HepG2 (cell line): ENCODE results near the gene EMP2. TPM values are rescaled to one million over a fixed set of nuclear protein-coding genes. Genes with fewer than 3 reads are reported as not detected.

Experiments used
- HNF4A ChIP-seq: sonication (generic); formaldehyde crosslinking; IDR thresholded peaks from 2 replicates; pipeline ENCODE4 v1.4.0; 2020; ENCODE audit warnings: missing genetic modification reagents
- HOXA3 ChIP-seq: sonication (generic); formaldehyde crosslinking; IDR thresholded peaks from 2 replicates; pipeline ENCODE4 v1.5.0; 2020; ENCODE audit warnings: missing genetic modification reagents
- MEIS2 ChIP-seq: sonication (generic); formaldehyde crosslinking; IDR thresholded peaks from 2 replicates; pipeline ENCODE4 v1.9.0; 2021; ENCODE audit warnings: mild to moderate bottlenecking, missing genetic modification reagents
- PHF8 ChIP-seq: sonication (generic); formaldehyde crosslinking; IDR thresholded peaks from 2 replicates; pipeline ENCODE4 v1.5.0; 2020; ENCODE audit warnings: missing genetic modification reagents
- SNAI1 ChIP-seq: sonication (generic); formaldehyde crosslinking; IDR thresholded peaks from 2 replicates; pipeline ENCODE4 v1.5.0; 2020; ENCODE audit warnings: mild to moderate bottlenecking, missing genetic modification reagents, borderline replicate concordance
- SPEN ChIP-seq: sonication (generic); formaldehyde crosslinking; IDR thresholded peaks from 2 replicates; pipeline ENCODE4 v1.5.1; 2020; ENCODE audit warnings: low read depth, mild to moderate bottlenecking, missing genetic modification reagents
- TARDBP ChIP-seq: sonication (generic); formaldehyde crosslinking; IDR thresholded peaks from 2 replicates; pipeline ENCODE4 v1.8.0; 2022; ENCODE audit warnings: mild to moderate bottlenecking, missing genetic modification reagents
- TCF12 ChIP-seq, 2 experiments: fragments of 450-650 bp in 1 of 2; sonication (generic) in 1 of 2; formaldehyde crosslinking in 1 of 2; IDR thresholded peaks; 2 replicates each; pipeline versions ENCODE4 v1.6.1 to v1.8.0; 2017 to 2022; ENCODE audit warnings: antibody characterized with exemption in 1 of 2, mild to moderate bottlenecking in 1 of 2, missing genetic modification reagents in 1 of 2, moderate library complexity in 1 of 2
- TFE3 ChIP-seq: IDR thresholded peaks from 2 replicates; pipeline ENCODE4 v1.6.1; 2016
- ZBTB10 ChIP-seq: sonication (generic); formaldehyde crosslinking; IDR thresholded peaks from 2 replicates; pipeline ENCODE4 v1.4.0; 2020; ENCODE audit warnings: missing genetic modification reagents, borderline replicate concordance
- ZFAT ChIP-seq: sonication (generic); formaldehyde crosslinking; conservative IDR thresholded peaks from 2 replicates; pipeline ENCODE4 v1.8.1; 2023; ENCODE audit warnings: missing genetic modification reagents, inconsistent platforms
- ZFP36L1 ChIP-seq: sonication (generic); formaldehyde crosslinking; IDR thresholded peaks from 2 replicates; pipeline ENCODE4 v1.8.0; 2022; ENCODE audit warnings: mild to moderate bottlenecking, missing genetic modification reagents, moderate library complexity
- ZNF121 ChIP-seq: sonication (generic); formaldehyde crosslinking; IDR thresholded peaks from 2 replicates; pipeline ENCODE4 v1.5.0; 2020; ENCODE audit warnings: mild to moderate bottlenecking, missing genetic modification reagents
- ZNF124 ChIP-seq: sonication (generic); formaldehyde crosslinking; IDR thresholded peaks from 2 replicates; pipeline ENCODE4 v1.4.0; 2020; ENCODE audit warnings: missing genetic modification reagents
- ZNF431 ChIP-seq: sonication (generic); formaldehyde crosslinking; IDR thresholded peaks from 2 replicates; pipeline ENCODE4 v1.9.0; 2022; ENCODE audit warnings: missing genetic modification reagents, low read depth, mild to moderate bottlenecking, borderline replicate concordance
- ZNF460 ChIP-seq: sonication (generic); formaldehyde crosslinking; IDR thresholded peaks from 2 replicates; pipeline ENCODE4 v1.5.1; 2020; ENCODE audit warnings: missing genetic modification reagents, mild to moderate bottlenecking, borderline replicate concordance
- ZNF629 ChIP-seq: sonication (generic); formaldehyde crosslinking; conservative IDR thresholded peaks from 2 replicates; pipeline ENCODE4 v1.5.0; 2020; ENCODE audit warnings: missing genetic modification reagents
- ZNF75D ChIP-seq: sonication (generic); formaldehyde crosslinking; IDR thresholded peaks from 2 replicates; pipeline ENCODE4 v1.8.1; 2023; ENCODE audit warnings: missing genetic modification reagents, mild to moderate bottlenecking, borderline replicate concordance
- polyA plus RNA-seq, 8 experiments: library from polyadenylated mRNA; depleted of rRNA in 3 of 8; stranded (reverse) in 7 of 8; unstranded in 1 of 8; fragments of >200 nt; fragmentation: Illumina TruSeq in 4 of 8; extraction: Trizol in 4 of 8; gene quantifications; 2 replicates each; pipeline versions ENCODE4 v1.2.1 to v1.2.3, GENCODE V29; 2011 to 2016; ENCODE audit warnings: low read depth in 4 of 8, missing spikeins in 1 of 8, mixed read lengths in 1 of 8; ENCODE audit not compliant: insufficient read depth in 1 of 8
- total RNA-seq, 5 experiments: library from RNA; depleted of rRNA; stranded (reverse); fragments of >200 nt; fragmentation: Illumina TruSeq; extraction: Trizol; gene quantifications; 2 replicates each; pipeline ENCODE4 v1.2.3, GENCODE V29; 2016; ENCODE audit warnings: low read depth in 1 of 5
- TF ChIP-seq, protein P1 (sequence below): sonication (generic); formaldehyde crosslinking; IDR thresholded peaks from 2 replicates; pipeline ENCODE4 v1.8.1; 2023; ENCODE audit warnings: mild to moderate bottlenecking, missing genetic modification reagents, borderline replicate concordance
- TF ChIP-seq, protein P2 (sequence below): sonication (generic); formaldehyde crosslinking; IDR thresholded peaks from 2 replicates; pipeline ENCODE4 v1.5.1; 2020; ENCODE audit warnings: missing genetic modification reagents, mild to moderate bottlenecking, borderline replicate concordance
- TF ChIP-seq, protein P3 (sequence below): sonication (generic); formaldehyde crosslinking; IDR thresholded peaks from 2 replicates; pipeline ENCODE4 v1.4.0; 2020; ENCODE audit warnings: missing genetic modification reagents

EMP2 gene
- total and polyA plus RNA-seq, 2 of the 13 experiments (the other 11 are each of a cell fraction or from before 2014, with no cell fraction given) = 24.6 to 91.2 TPM

GRCh38 chr16:10610499-10611184 lies 30.2 kb upstream of the EMP2 start (continued):
- peak; percentile 55; the same call in 1 of the 2 replicates for TF ChIP-seq ZBTB10
- TF ChIP-seq, protein P1, sequence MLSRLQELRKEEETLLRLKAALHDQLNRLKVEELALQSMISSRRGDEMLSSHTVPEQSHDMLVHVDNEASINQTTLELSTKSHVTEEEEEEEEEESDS = no peak; the same call in 1 of the 2 replicates
- no peak for TF ChIP-seq ZNF431
- peak; percentile 67; the same call in 1 of the 2 replicates for TF ChIP-seq HOXA3 (CRISPR knock-in tag)
- TF ChIP-seq ZNF75D (CRISPR knock-in tag) = no peak
- TF ChIP-seq ZNF460 (CRISPR knock-in tag) = 0 out of 2 replicates have a peak, but pooled peaks have one; percentile 13
- peak; percentile 23; the same call in 1 of the 2 replicates for TF ChIP-seq ZFP36L1
- TF ChIP-seq, protein P2, sequence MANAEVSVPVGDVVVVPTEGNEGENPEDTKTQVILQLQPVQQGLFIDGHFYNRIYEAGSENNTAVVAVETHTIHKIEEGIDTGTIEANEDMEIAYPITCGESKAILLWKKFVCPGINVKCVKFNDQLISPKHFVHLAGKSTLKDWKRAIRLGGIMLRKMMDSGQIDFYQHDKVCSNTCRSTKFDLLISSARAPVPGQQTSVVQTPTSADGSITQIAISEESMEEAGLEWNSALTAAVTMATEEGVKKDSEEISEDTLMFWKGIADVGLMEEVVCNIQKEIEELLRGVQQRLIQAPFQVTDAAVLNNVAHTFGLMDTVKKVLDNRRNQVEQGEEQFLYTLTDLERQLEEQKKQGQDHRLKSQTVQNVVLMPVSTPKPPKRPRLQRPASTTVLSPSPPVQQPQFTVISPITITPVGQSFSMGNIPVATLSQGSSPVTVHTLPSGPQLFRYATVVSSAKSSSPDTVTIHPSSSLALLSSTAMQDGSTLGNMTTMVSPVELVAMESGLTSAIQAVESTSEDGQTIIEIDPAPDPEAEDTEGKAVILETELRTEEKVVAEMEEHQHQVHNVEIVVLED (CRISPR knock-in tag) = peak; percentile 50; the same call in 1 of the 2 replicates
- TF ChIP-seq ZNF121 (CRISPR knock-in tag) = peak; percentile 63; the same call in 1 of the 2 replicates
- TF ChIP-seq TCF12 (IDR thresholded peaks at IDR 0.05) = no peak
- no peak for TF ChIP-seq TCF12 (CRISPR knock-in tag; IDR thresholded peaks at IDR 0.05)
- TF ChIP-seq PHF8 = no peak
- TF ChIP-seq, protein P3, sequence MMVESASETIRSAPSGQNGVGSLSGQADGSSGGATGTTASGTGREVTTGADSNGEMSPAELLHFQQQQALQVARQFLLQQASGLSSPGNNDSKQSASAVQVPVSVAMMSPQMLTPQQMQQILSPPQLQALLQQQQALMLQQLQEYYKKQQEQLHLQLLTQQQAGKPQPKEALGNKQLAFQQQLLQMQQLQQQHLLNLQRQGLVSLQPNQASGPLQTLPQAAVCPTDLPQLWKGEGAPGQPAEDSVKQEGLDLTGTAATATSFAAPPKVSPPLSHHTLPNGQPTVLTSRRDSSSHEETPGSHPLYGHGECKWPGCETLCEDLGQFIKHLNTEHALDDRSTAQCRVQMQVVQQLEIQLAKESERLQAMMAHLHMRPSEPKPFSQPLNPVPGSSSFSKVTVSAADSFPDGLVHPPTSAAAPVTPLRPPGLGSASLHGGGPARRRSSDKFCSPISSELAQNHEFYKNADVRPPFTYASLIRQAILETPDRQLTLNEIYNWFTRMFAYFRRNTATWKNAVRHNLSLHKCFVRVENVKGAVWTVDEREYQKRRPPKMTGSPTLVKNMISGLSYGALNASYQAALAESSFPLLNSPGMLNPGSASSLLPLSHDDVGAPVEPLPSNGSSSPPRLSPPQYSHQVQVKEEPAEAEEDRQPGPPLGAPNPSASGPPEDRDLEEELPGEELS (CRISPR knock-in tag) = peak; percentile 99
- peak; percentile 76; the same call in 1 of the 2 replicates for TF ChIP-seq MEIS2 (CRISPR knock-in tag)
- peak; percentile 92; the same call in 1 of the 2 replicates for TF ChIP-seq TARDBP (CRISPR knock-in tag)
- peak; percentile 89 for TF ChIP-seq HNF4A (CRISPR knock-in tag)
- TF ChIP-seq SPEN = peak; percentile 65
- peak; percentile 74; the same call in 1 of the 2 replicates for TF ChIP-seq TFE3 (CRISPR knock-in tag)
- TF ChIP-seq ZNF629 (CRISPR knock-in tag) = 0 out of 2 replicates have a peak, but pooled peaks have one; percentile 13
- TF ChIP-seq ZNF124 = peak; percentile 38; the same call in 1 of the 2 replicates
- no peak for TF ChIP-seq ZFAT
- TF ChIP-seq SNAI1 = no peak
